WI38 (cell line): ENCODE data around the gene DET1.
"Not testable (repeated sequence)": the region's sequence is repeated elsewhere in the genome, so short reads cannot be mapped to it uniquely, and the experiment has no call there.

Source experiments
- H3K4me3 ChIP-seq: 2 replicates; pipeline ENCODE4 v1.5.1; 2011; ENCODE audit warnings: low read depth, mild to moderate bottlenecking, control low read depth, low read length
- CTCF ChIP-seq: IDR thresholded peaks from 2 replicates; pipeline ENCODE4 v1.5.1; 2012; ENCODE audit warnings: low read depth, mild to moderate bottlenecking, control low read depth, low read length

DET1 gene

GRCh38 chr15:88543065-88543776, 3.3 kb downstream of the DET1 start:
- H3K4me3 ChIP-seq = no peak overlapping the region
- no peak for TF ChIP-seq CTCF

- TF ChIP-seq CTCF = no peak
- H3K4me3 ChIP-seq = no peak overlapping the region
Measured at GRCh38 chr15:88542342-88542733, 4.1 kb downstream of the DET1 start.

GRCh38 chr15:88541709-88542341, 4.7 kb downstream of the DET1 start:
- no peak overlapping the region for H3K4me3 ChIP-seq

DNA sequence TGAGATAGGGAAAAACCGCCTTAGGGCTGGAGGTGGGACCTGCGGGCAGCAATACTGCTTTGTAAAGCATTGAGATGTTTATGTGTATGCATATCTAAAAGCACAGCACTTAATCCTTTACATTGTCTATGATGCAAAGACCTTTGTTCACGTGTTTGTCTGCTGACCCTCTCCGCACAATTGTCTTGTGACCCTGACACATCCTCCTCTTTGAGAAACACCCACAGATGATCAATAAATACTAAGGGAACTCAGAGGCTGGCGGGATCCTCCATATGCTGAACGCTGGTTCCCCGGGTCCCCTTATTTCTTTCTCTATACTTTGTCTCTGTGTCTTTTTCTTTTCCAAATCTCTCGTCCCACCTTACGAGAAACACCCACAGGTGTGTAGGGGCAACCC, 5.4 kb downstream of the DET1 start:
- H3K4me3 ChIP-seq = not testable (repeated sequence)

More at GRCh38 chr15:88541709-88542341, 4.7 kb downstream of the DET1 start:
- TF ChIP-seq CTCF = no peak

DNA sequence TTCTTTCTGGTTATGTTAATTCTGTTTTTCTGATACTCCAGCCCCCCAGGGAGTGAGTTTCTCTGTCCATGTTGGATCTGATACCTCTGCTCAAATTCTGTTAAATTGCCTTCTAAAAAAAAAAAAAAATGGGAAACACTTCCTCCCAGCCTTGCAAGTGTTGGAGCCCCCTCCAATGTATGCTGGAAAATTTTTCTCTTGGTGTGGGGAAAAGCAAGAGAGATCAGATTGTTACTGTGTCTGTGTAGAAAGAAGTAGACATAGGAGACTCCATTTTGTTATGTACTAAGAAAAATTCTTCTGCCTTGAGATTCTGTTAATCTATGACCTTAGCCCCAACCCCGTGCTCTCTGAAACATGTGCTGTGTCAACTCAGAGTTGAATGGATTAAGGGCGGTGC, 6.1 kb downstream of the DET1 start:
- H3K4me3 ChIP-seq = not testable (repeated sequence)

- TF ChIP-seq CTCF = no peak
- no peak overlapping the region for H3K4me3 ChIP-seq
Measured at GRCh38 chr15:88539441-88539840, 7.0 kb downstream of the DET1 start.

GRCh38 chr15:88538972-88539371, 7.5 kb downstream of the DET1 start:
- H3K4me3 ChIP-seq = no peak overlapping the region
- TF ChIP-seq CTCF = no peak

DNA sequence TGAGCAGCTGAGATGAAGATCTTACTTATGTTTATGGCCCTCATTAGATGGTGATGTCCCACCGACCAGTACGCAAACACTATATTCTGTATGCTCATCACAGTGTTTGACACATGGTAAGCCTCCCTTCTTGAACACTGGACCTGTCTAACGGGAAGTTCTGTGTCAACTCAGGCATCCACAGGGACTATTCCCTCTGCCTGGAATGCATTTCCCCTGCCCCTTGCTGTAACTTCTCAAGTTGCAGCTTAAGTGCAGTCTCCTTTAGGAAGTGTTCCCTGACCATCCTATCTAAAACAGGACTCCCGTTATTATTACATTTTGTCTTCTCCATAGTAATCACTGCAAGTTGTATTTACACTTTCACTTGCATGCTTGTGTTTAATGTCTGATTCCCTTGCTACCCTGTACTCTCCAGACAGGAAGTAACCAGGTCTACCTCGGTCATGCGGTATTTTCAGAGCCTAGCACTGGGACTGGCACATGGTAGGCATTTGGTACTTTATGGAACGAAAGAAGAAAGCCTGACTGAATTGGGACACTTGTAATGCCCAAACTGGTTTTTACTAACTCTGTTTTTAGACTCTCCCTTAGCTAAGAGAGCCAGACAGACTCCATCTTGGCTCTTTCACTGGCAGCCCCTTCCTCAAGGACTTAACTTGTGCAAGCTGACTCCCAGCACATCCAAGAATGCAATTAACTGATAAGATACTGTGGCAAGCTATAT, 8.7 kb downstream of the DET1 start:
- no peak overlapping the region for H3K4me3 ChIP-seq
- no peak for TF ChIP-seq CTCF
